Activated B cell treated with CpG ODN at 0.5 μM for 24 hours (primary cell): Measurements from ENCODE around the gene WDR59. TPM values are rescaled to one million over a fixed set of nuclear protein-coding genes. Genes with fewer than 3 reads are reported as not detected.

Experiments used
- ATAC-seq: fragments of 200-7000 bp; cut with Tn5 transposase; one replicate; pipeline ENCODE4 v1.10.0; 2021; ENCODE audit warnings: low read depth, mild to moderate bottlenecking, moderate library complexity
- CTCF ChIA-PET: fragments of 350-600 bp; sonication (Branson Sonifier 250); formaldehyde crosslinking; loops from one replicate; lab custom pipeline; 2021; ENCODE audit warnings: antibody characterized with exemption; lab: Charles Lee
- POLR2A ChIA-PET: fragments of 350-600 bp; sonication (Branson Sonifier 250); formaldehyde crosslinking; loops from one replicate; lab custom pipeline; 2021; ENCODE audit warnings: antibody characterized with exemption; lab: Charles Lee
- DNase-seq: peaks from one replicate; pipeline ENCODE4 v3.0.0; 2022
- H3K27ac Mint-ChIP-seq: one replicate; pipeline ENCODE4 v1.8.0; 2020; ENCODE audit warnings: mixed read lengths
- H3K27me3 Mint-ChIP-seq: one replicate; pipeline ENCODE4 v1.8.0; 2021; ENCODE audit warnings: mixed read lengths
- H3K36me3 Mint-ChIP-seq: one replicate; pipeline ENCODE4 v1.8.0; 2021; ENCODE audit warnings: low read depth, mixed read lengths
- H3K4me1 Mint-ChIP-seq: one replicate; pipeline ENCODE4 v1.8.0; 2021; ENCODE audit warnings: mixed read lengths
- H3K4me3 Mint-ChIP-seq: one replicate; pipeline ENCODE4 v1.8.0; 2020; ENCODE audit warnings: mild to moderate bottlenecking, mixed read lengths
- H3K9me3 Mint-ChIP-seq: one replicate; pipeline ENCODE4 v1.8.0; 2020; ENCODE audit warnings: mixed read lengths
- CTCF ChIP-seq: fragments of 200-600 bp; IDR thresholded peaks from one replicate; pipeline ENCODE4 v1.8.0; 2022; ENCODE audit warnings: antibody characterized with exemption, mild to moderate bottlenecking
- intact Hi-C: fragments of 100-400 bp; cut with micrococcal nuclease; formaldehyde crosslinking; loops from one replicate; pipeline ENCODE4 v1.15.1; 2024
- total RNA-seq: library from RNA; stranded (reverse); gene quantifications from 2 replicates; pipeline ENCODE4 v1.2.3, GENCODE V29; 2022

Gene WDR59
- total RNA-seq, 1 donor from 2014 or later = 93.3 TPM

GRCh38 chr16:74987027-74987681 lies 2.2 kb upstream of the WDR59 start:
- ChIA-PET CTCF (interaction anchor here (1.0 to 3.6 kb wide), 2 partner anchors 11 to 124 kb away, joined by 3 to 23 read pairs; partner anchors contain the start of gene ZNRF1), POLR2A (interaction anchor here (0.7 to 1.2 kb wide), 2 partner anchors 11 to 17 kb away, joined by 3 to 4 read pairs; partner anchors contain the start of gene ZNRF1)
- Mint-ChIP-seq H3K4me1 (peaks cover 20% of the 10 kb centered on the region), H3K27me3 (peaks cover 2% of the 10 kb centered on the region), H3K9me3 (no peaks in the 10 kb centered on the region), H3K4me3 (no peak overlapping the region), H3K36me3 (peaks cover 3% of the 10 kb centered on the region), H3K27ac (no peak overlapping the region)
- ATAC-seq = no peak
- no peak for DNase-seq
- no peak for TF ChIP-seq CTCF
- intact Hi-C loops = loop anchor here (5.0 to 10.0 kb wide), 3 partner anchors 382 to 692 kb away; partner anchors contain the start of genes GLG1, PSMD7 and TMEM231

DNA sequence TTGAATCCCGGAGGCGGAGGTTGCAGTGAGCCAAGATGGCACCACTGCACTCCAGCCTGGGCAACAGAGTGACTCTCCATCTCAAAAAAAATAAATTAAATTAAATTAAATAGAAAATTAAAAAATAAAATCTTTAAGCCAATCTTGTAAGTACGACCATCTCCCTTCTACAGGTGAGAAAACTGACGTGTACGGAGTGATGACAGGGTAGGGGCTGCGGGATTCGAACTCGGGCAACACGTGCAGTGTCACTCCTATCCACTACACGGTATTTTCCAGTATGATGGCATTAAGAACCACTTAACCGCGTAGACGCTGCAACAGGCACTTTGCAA lies 762 bp downstream of the WDR59 start:
- intact Hi-C loops = loop anchor here (2.0 to 10.0 kb wide), 6 partner anchors 283 to 689 kb away; partner anchors contain the start of genes CFDP1, GLG1, KARS1 and MLKL
- peaks cover 20% of the 10 kb centered on the region for H3K4me1 Mint-ChIP-seq
- ATAC-seq (no peak), DNase-seq (no peak)
- H3K9me3 Mint-ChIP-seq = no peaks in the 10 kb centered on the region
- CTCF ChIA-PET = interaction anchor here (2.4 to 3.6 kb wide), 2 partner anchors 14 to 127 kb away, joined by 11 to 23 read pairs; partner anchors contain the start of gene ZNRF1
- H3K36me3 Mint-ChIP-seq = peaks cover 3% of the 10 kb centered on the region
- no peaks in the 10 kb centered on the region for H3K27me3 Mint-ChIP-seq
- peak overlapping the region; percentile 88 for H3K27ac Mint-ChIP-seq
- POLR2A ChIA-PET = interaction anchor here (1.4 to 1.6 kb wide), 3 partner anchors 14 to 127 kb away, joined by 3 to 6 read pairs (median 5); no protein-coding TSS in a partner anchor
- H3K4me3 Mint-ChIP-seq = peak overlapping the region; percentile 96
- no peak for TF ChIP-seq CTCF

- Mint-ChIP-seq H3K4me3 (no peak overlapping the region), H3K27me3 (no peaks in the 10 kb centered on the region), H3K36me3 (peaks cover 14% of the 10 kb centered on the region), H3K9me3 (no peaks in the 10 kb centered on the region), H3K4me1 (peaks cover 20% of the 10 kb centered on the region), H3K27ac (no peak overlapping the region)
- intact Hi-C loops = loop anchor here (10.0 kb wide), 2 partner anchors 377 to 687 kb away; partner anchors contain the start of genes GLG1 and PSMD7
- no peak for TF ChIP-seq CTCF
- ChIA-PET CTCF (no interaction called here), POLR2A (no interaction called here)
- DNase-seq (no peak), ATAC-seq (no peak)
Observed at GRCh38 chr16:74982256-74982655, 2.7 kb downstream of the WDR59 start.

GRCh38 chr16:74975591-74975990 lies 9.3 kb downstream of the WDR59 start:
- peaks cover 21% of the 10 kb centered on the region for H3K36me3 Mint-ChIP-seq
- H3K27me3 Mint-ChIP-seq = no peaks in the 10 kb centered on the region
- H3K9me3 Mint-ChIP-seq = no peaks in the 10 kb centered on the region
- no peak for DNase-seq
- POLR2A ChIA-PET = no interaction called here
- intact Hi-C loops = no loop called here
- ATAC-seq = no peak
- CTCF ChIA-PET = no interaction called here
- H3K27ac Mint-ChIP-seq = no peak overlapping the region
- no peaks in the 10 kb centered on the region for H3K4me1 Mint-ChIP-seq
- TF ChIP-seq CTCF = no peak
- no peak overlapping the region for H3K4me3 Mint-ChIP-seq

DNA sequence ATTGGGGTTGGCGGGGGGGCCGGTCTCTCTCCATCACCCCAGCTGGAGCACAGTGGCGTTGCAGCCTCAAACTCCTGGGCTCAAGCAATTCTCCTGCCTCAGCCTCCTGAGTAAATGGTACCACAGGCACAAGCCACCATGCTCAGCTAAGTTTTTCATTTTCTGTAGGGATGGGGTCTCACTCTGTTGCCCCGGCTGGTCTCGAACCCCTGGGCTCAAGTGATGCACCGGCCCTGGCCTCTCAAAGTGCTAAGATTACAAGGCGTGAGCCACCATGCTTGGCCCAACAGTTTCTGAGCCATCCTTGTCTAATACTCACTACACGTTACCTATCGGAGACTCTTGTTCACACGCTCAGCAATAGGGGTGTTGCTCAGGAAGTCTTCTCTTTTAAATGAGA lies 11.6 kb downstream of the WDR59 start:
- intact Hi-C loops = no loop called here
- POLR2A ChIA-PET = no interaction called here

More for the DNA sequence above, 11.6 kb downstream of the WDR59 start:
- DNase-seq (no peak), ATAC-seq (no peak)
- Mint-ChIP-seq H3K4me1 (peaks cover 13% of the 10 kb centered on the region), H3K27ac (no peak overlapping the region), H3K27me3 (no peaks in the 10 kb centered on the region), H3K36me3 (peaks cover 14% of the 10 kb centered on the region), H3K9me3 (no peaks in the 10 kb centered on the region), H3K4me3 (no peak overlapping the region)
- TF ChIP-seq CTCF = no peak
- CTCF ChIA-PET = no interaction called here
